Muscle of back (tissue), 11 donors: Measurements from ENCODE around the gene SEPTIN5. TPM values are rescaled to one million over a fixed set of nuclear protein-coding genes. Genes with fewer than 3 reads are reported as not detected.
"Not testable (repeated sequence)": the region's sequence is repeated elsewhere in the genome, so short reads cannot be mapped to it uniquely, and the experiment has no call there.

Experiments used
- DNase-seq, 3 donors: peaks; one replicate each; pipeline versions ENCODE4 v3.0.0 to v3.0.0-alpha.2; 2013
- polyA plus RNA-seq, 10 donors: library from polyadenylated mRNA; unstranded; fragments of 120-200 nt; gene quantifications; one replicate each; pipeline ENCODE4 v1.2.1, GENCODE V29; 2013; ENCODE audit not compliant: insufficient read length in 10 of 10

Gene SEPTIN5
- polyA plus RNA-seq, 10 donors, result 83.2 to 122 (median 105) TPM

GRCh38 chr22:19679522-19680101 is 34.7 kb upstream of the SEPTIN5 start:
- DNase-seq, result peak in 1 of 3 donors; percentile 63

GRCh38 chr22:19680287-19680881 is 33.9 kb upstream of the SEPTIN5 start:
- DNase-seq, result no peak

- no peak for DNase-seq
These were observed 33.1 kb upstream of the SEPTIN5 start for GRCh38 chr22:19680911-19681862.

GRCh38 chr22:19681863-19682245 is 32.4 kb upstream of the SEPTIN5 start:
- no peak for DNase-seq

- DNase-seq, result no peak
These were observed 27.4 kb upstream of the SEPTIN5 start for GRCh38 chr22:19686946-19687345.

- no peak for DNase-seq
These were observed 26.6 kb upstream of the SEPTIN5 start for GRCh38 chr22:19687561-19688300.

GRCh38 chr22:19688301-19689290 is 25.7 kb upstream of the SEPTIN5 start:
- DNase-seq, result no peak

- no peak for DNase-seq
These were observed 24.9 kb upstream of the SEPTIN5 start for GRCh38 chr22:19689408-19689807.

- DNase-seq, result no peak
These were observed 23.1 kb upstream of the SEPTIN5 start for GRCh38 chr22:19691007-19691720.

GRCh38 chr22:19691721-19692341 is 22.5 kb upstream of the SEPTIN5 start:
- DNase-seq, result peak in 2 of 3 donors; percentile 61 to 81

- DNase-seq, result no peak
These were observed 20.7 kb upstream of the SEPTIN5 start for GRCh38 chr22:19693581-19693980.

GRCh38 chr22:19693981-19694670 is 20.2 kb upstream of the SEPTIN5 start:
- no peak for DNase-seq

- no peak for DNase-seq
These were observed 19.6 kb upstream of the SEPTIN5 start for GRCh38 chr22:19694696-19695095.

- DNase-seq, result no peak
These were observed 17.6 kb upstream of the SEPTIN5 start for GRCh38 chr22:19696504-19697276.

- DNase-seq, result not testable (repeated sequence)
These were observed 16.4 kb upstream of the SEPTIN5 start for GRCh38 chr22:19697871-19698270.

- DNase-seq, result no peak
These were observed 13.4 kb upstream of the SEPTIN5 start for GRCh38 chr22:19700790-19701419.

GRCh38 chr22:19701420-19702145 is 12.7 kb upstream of the SEPTIN5 start:
- DNase-seq, result no peak
